Myocyte (in vitro differentiated cells): ENCODE results near the gene BMP6. TPM values are rescaled to one million over a fixed set of nuclear protein-coding genes. Genes with fewer than 3 reads are reported as not detected.

Experiments used
- DNase-seq: peaks from one replicate; pipeline ENCODE4 v3.0.0-alpha.2; 2012; ENCODE audit warnings: low read depth
- polyA plus RNA-seq: library from polyadenylated mRNA; unstranded; fragments of >200 nt; gene quantifications from one replicate; pipeline ENCODE4 v1.2.1, GENCODE V29; 2012; ENCODE audit warnings: missing spikeins
- total RNA-seq: library from RNA; depleted of rRNA; stranded (reverse); fragments of >200 nt; gene quantifications from 2 replicates; pipeline ENCODE4 v1.2.3, GENCODE V29; 2014

BMP6 gene
- 0.10 and 0.19 TPM in 2 replicates for total RNA-seq
- polyA plus RNA-seq = not detected

GRCh38 chr6:7725849-7726415, at the start of gene BMP6:
Gene BMP6, plus strand, starts transcription at chr6:7726099. Its CDS starts 857 bp downstream, at chr6:7726956.
- peak; percentile 85 for DNase-seq

GRCh38 chr6:7677229-7677628, 48.7 kb upstream of the BMP6 start:
- no peak for DNase-seq

GRCh38 chr6:7680393-7681075, 45.4 kb upstream of the BMP6 start:
- no peak for DNase-seq

- no peak for DNase-seq
Measured at GRCh38 chr6:7681449-7681848, 44.5 kb upstream of the BMP6 start.

GRCh38 chr6:7684076-7684475, 41.8 kb upstream of the BMP6 start:
- DNase-seq = no peak

GRCh38 chr6:7684843-7685242, 41.1 kb upstream of the BMP6 start:
- DNase-seq = no peak

GRCh38 chr6:7685276-7685675, 40.6 kb upstream of the BMP6 start:
- no peak for DNase-seq

GRCh38 chr6:7687145-7688111, 38.5 kb upstream of the BMP6 start:
- no peak for DNase-seq

GRCh38 chr6:7691021-7691420, 34.9 kb upstream of the BMP6 start:
- no peak for DNase-seq

- DNase-seq = peak; percentile 25
Measured at GRCh38 chr6:7691675-7692452, 34.0 kb upstream of the BMP6 start.

GRCh38 chr6:7692453-7692784, 33.5 kb upstream of the BMP6 start:
- DNase-seq = no peak

- no peak for DNase-seq
Measured at GRCh38 chr6:7693827-7694226, 32.1 kb upstream of the BMP6 start.

GRCh38 chr6:7696061-7696460, 29.8 kb upstream of the BMP6 start:
- DNase-seq = no peak

- DNase-seq = no peak
Measured at GRCh38 chr6:7697432-7697819, 28.5 kb upstream of the BMP6 start.

GRCh38 chr6:7697820-7698623, 27.9 kb upstream of the BMP6 start:
- DNase-seq = peak; percentile 43

- DNase-seq = no peak
Measured at GRCh38 chr6:7701212-7701834, 24.6 kb upstream of the BMP6 start.

GRCh38 chr6:7703148-7703680, 22.7 kb upstream of the BMP6 start:
- DNase-seq = no peak

- DNase-seq = no peak
Measured at GRCh38 chr6:7705483-7705882, 20.4 kb upstream of the BMP6 start.

GRCh38 chr6:7706269-7706668, 19.6 kb upstream of the BMP6 start:
- DNase-seq = no peak

GRCh38 chr6:7707787-7708186, 18.1 kb upstream of the BMP6 start:
- no peak for DNase-seq
